ENCODE data around the gene DIPK1B.

Gene DIPK1B

DNA sequence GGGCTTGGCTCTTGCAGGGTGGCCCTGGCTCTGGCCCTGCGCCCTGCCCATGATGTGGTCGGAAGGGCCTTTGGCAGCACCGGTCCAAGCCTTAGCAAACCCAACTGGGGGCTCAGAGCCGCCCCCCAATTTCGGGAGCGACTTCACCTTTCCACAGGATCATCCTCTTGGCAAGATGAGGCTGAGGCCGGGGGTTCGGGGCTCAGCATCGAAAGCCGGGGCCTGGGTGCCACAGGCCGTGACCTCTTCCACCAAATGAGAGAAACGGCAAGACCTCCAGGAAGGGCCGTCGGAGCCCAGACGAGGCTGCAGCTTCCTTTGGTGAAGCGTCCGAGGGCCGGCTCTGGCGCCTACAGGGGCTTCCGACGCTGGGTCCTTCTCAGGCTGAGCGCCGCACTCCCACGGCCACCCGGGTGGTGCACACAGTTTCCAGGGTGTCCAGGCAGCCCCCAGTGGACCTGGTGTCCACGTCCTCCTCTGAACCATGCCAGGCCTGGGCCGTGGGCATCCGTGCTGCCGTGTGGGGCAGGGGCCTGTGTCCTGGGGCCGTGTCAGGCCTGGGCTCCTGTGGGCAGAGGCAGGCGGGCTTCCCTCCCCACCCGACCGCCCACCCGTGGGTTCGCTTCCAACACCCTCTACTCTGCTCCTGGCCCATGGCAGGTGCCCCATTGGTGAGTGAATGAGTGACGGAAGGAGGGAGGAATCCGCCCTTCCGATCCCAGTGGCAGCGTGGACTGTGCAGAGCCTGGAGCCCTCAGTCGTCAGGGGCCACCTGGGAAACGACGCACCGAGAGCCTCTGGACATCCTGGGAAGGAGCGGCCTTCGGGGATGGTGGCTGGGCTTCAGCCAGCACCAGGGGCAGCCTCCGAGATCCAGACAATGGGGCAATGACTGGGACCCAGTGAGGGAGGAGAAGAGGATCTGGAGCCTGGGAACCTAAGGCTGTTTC is 19.9 kb upstream of the DIPK1B start:
- no peak for DNase-seq (ENCODE audit: insufficient read length, low spot score)
- TF ChIP-seq PAX5 (IDR thresholded peaks at IDR 0.05; ENCODE audit: insufficient read depth, low read length, severe bottlenecking), result no peak
- TF ChIP-seq POU2F2 (IDR thresholded peaks at IDR 0.05; ENCODE audit: low read depth, low read length), result no peak
- no peak for TF ChIP-seq SPI1 (IDR thresholded peaks at IDR 0.05; ENCODE audit: low read depth, low read length)
- no peak for TF ChIP-seq TAF1 (IDR thresholded peaks at IDR 0.05; ENCODE audit: low read depth, low read length)
- no peak for TF ChIP-seq POLR2AphosphoS5 (IDR thresholded peaks at IDR 0.05; ENCODE audit: low read depth, low read length)
- TF ChIP-seq POLR2A (IDR thresholded peaks at IDR 0.05; ENCODE audit: low read depth, low read length), result no peak
- no peak for FAIRE-seq

DNA sequence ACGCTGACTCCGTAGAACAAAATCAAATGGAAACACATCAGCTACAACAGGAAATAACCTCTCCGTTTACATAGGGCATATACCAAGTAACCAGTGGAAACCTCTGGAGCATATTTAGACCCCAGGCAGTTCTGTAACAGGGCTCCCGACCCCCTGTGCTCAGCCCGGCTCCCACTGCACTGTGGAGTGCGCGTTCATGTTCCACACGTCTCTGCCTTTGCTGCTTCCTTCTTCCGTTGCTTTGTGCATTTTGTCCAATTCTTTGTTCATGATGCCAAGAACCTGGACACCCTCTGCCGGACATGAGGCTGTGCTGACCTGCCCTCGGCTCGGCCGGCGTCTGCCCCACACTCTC is 19.3 kb upstream of the DIPK1B start:
- DNase-seq (ENCODE audit: insufficient read length, low spot score) (no peak), FAIRE-seq (no peak)
- TF ChIP-seq SPI1 (IDR thresholded peaks at IDR 0.05; ENCODE audit: low read depth, low read length) (no peak), POLR2A (IDR thresholded peaks at IDR 0.05; ENCODE audit: low read depth, low read length) (no peak), TAF1 (IDR thresholded peaks at IDR 0.05; ENCODE audit: low read depth, low read length) (no peak), POU2F2 (IDR thresholded peaks at IDR 0.05; ENCODE audit: low read depth, low read length) (no peak), PAX5 (IDR thresholded peaks at IDR 0.05; ENCODE audit: insufficient read depth, low read length, severe bottlenecking) (no peak)

DNA sequence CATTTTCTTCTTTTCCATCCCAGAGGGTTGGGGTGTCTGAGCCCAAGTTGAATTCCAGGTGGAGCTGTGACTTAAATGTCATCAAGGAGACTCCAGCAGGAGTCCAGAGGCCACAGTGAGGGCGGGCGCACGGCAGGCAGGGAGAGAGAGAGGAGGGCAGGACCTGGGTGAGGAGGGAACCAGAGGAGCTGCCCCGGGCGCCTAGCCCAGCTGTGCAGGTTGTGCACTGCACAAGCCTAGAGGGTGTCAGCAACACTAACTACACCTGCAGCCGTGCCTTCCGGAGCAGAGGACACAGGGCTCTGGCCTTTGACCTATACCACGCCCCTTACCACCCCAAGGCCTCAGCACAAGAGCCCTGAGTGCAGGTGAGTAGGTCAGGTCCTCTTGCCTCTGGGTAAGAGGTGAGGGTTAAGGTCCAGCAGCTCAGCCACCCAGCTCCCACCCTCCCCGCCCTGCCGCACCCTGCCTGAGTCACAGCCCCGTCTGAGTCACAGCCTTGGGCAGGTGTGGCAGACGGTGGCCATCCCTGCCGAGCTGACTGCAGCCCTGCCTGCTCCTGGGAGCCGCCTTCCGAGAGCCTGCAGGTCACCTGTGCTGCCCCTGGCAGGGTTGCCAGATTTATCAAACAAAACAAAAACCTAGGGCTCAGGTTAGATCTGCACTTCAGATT is 18.7 kb upstream of the DIPK1B start:
- FAIRE-seq, result no peak
- TF ChIP-seq POLR2AphosphoS5 (IDR thresholded peaks at IDR 0.05; ENCODE audit: low read depth, low read length) (no peak), PAX5 (IDR thresholded peaks at IDR 0.05; ENCODE audit: insufficient read depth, low read length, severe bottlenecking) (no peak), TAF1 (IDR thresholded peaks at IDR 0.05; ENCODE audit: low read depth, low read length) (no peak), POU2F2 (IDR thresholded peaks at IDR 0.05; ENCODE audit: low read depth, low read length) (no peak), SPI1 (IDR thresholded peaks at IDR 0.05; ENCODE audit: low read depth, low read length) (no peak), POLR2A (IDR thresholded peaks at IDR 0.05; ENCODE audit: low read depth, low read length) (no peak)
- DNase-seq (ENCODE audit: insufficient read length, low spot score), result no peak

DNA sequence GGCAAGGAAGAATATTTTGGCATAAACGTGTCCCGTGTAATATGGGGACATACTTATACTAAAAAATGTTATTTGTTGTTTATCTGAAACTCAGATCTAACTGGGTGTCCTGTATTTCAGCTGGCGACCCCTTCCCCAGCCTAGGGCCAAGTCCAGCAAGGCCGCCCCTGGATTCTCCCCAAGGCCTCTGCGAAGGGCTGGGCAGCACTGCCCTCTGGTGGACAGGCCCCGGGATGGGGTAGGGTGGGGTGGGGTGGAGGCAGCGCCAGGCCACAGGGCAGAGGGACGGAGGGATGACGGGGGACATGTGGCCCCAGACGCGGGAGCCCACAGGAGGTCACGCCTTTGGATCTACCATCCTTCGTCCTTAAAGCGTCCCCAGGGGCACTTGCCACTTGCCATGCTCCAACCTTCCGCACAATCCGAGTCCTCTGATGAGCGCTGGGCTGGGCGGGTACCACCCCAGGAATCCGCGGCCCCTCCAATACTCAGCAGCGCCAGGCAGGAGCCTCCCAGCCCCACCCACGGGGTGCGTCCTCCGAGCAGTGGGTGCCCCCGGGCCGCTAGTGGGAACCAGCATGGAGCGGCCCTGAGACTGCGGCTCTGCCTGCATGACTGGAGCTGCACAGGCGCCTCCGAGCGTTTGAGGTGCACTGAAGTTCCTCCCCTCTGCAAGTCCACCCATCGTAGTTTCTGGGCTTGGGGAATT is 18.1 kb upstream of the DIPK1B start:
- no peak for DNase-seq (ENCODE audit: insufficient read length, low spot score)
- no peak for TF ChIP-seq PAX5 (IDR thresholded peaks at IDR 0.05; ENCODE audit: insufficient read depth, low read length, severe bottlenecking)
- no peak for TF ChIP-seq SPI1 (IDR thresholded peaks at IDR 0.05; ENCODE audit: low read depth, low read length)
- no peak for TF ChIP-seq POLR2AphosphoS5 (IDR thresholded peaks at IDR 0.05; ENCODE audit: low read depth, low read length)
- TF ChIP-seq POU2F2 (IDR thresholded peaks at IDR 0.05; ENCODE audit: low read depth, low read length), result no peak
- no peak for FAIRE-seq

DNA sequence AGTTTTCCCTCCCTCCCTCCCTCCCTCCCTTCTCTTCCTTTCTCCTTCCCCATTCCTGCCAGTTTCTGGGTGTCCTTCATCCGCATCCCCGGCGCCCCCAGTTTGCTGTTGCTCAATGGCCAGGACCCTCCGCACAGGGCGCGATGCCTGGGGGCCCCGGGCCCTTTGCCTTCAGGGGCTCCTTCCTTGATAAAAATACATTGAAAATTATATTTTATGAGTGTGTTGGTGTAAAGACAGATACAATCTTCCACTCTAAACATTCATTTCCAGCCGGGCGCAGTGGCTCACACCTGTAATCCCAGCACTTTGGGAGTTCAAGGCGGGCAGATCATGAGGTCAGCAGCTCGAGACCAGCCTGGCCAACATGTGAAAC is 17.5 kb upstream of the DIPK1B start:
- TF ChIP-seq PAX5 (IDR thresholded peaks at IDR 0.05; ENCODE audit: insufficient read depth, low read length, severe bottlenecking) (no peak), POLR2AphosphoS5 (IDR thresholded peaks at IDR 0.05; ENCODE audit: low read depth, low read length) (no peak), POU2F2 (IDR thresholded peaks at IDR 0.05; ENCODE audit: low read depth, low read length) (no peak), TAF1 (IDR thresholded peaks at IDR 0.05; ENCODE audit: low read depth, low read length) (no peak), SPI1 (IDR thresholded peaks at IDR 0.05; ENCODE audit: low read depth, low read length) (no peak), POLR2A (IDR thresholded peaks at IDR 0.05; ENCODE audit: low read depth, low read length) (no peak)
- DNase-seq (ENCODE audit: insufficient read length, low spot score) (no peak), FAIRE-seq (no peak)

DNA sequence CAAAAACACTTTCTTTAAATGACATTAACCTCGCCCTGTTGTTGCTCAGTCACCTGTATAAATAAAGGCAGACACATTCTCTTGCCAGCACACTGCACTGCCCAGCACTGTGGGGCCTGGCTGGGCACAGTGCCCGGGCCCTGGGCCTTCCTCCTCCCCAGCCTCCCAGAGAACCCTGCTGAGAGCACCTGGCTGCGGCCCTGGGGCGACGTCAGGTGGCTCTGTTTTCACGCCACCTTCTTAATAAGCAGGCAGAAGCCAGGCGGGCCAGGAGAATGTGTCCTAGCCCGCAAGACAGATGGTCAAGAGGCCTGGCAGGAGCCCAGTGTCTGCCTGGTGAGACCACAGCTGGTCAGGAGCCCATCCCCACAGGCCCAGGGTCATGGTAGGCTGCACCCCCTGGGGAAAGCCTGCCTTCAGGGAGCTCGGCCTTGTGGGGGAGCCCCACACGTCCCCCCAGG is 16.9 kb upstream of the DIPK1B start:
- FAIRE-seq (no peak), DNase-seq (ENCODE audit: insufficient read length, low spot score) (no peak)
- TF ChIP-seq POLR2A (IDR thresholded peaks at IDR 0.05; ENCODE audit: low read depth, low read length), result no peak
- TF ChIP-seq POLR2AphosphoS5 (IDR thresholded peaks at IDR 0.05; ENCODE audit: low read depth, low read length), result no peak
- TF ChIP-seq TAF1 (IDR thresholded peaks at IDR 0.05; ENCODE audit: low read depth, low read length), result no peak
- TF ChIP-seq PAX5 (IDR thresholded peaks at IDR 0.05; ENCODE audit: insufficient read depth, low read length, severe bottlenecking), result no peak
- TF ChIP-seq POU2F2 (IDR thresholded peaks at IDR 0.05; ENCODE audit: low read depth, low read length), result no peak
- no peak for TF ChIP-seq SPI1 (IDR thresholded peaks at IDR 0.05; ENCODE audit: low read depth, low read length)

DNA sequence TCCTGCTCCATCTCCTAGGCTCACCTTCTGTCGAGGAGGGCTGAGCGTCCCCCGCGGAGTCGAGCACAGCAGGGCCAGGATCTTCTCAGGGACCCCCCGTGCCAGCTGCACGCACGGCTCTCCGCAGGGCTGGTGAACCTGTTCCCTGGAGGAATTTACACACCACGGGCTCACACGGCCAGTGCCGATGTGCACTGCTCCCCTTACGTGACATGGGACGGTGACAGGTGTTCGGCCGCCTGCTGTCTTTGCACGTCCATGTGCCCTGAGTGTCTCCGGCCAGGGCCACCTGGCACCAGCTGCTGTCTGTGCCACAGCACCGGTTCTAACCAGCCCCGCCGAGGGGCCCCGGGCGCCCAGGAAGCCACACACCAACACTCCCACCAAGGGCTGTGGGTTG is 16.4 kb upstream of the DIPK1B start:
- no peak for FAIRE-seq
- no peak for DNase-seq (ENCODE audit: insufficient read length, low spot score)
- TF ChIP-seq POU2F2 (IDR thresholded peaks at IDR 0.05; ENCODE audit: low read depth, low read length) (no peak), SPI1 (IDR thresholded peaks at IDR 0.05; ENCODE audit: low read depth, low read length) (no peak), POLR2A (IDR thresholded peaks at IDR 0.05; ENCODE audit: low read depth, low read length) (no peak), POLR2AphosphoS5 (IDR thresholded peaks at IDR 0.05; ENCODE audit: low read depth, low read length) (no peak), TAF1 (IDR thresholded peaks at IDR 0.05; ENCODE audit: low read depth, low read length) (no peak), PAX5 (IDR thresholded peaks at IDR 0.05; ENCODE audit: insufficient read depth, low read length, severe bottlenecking) (no peak)

DNA sequence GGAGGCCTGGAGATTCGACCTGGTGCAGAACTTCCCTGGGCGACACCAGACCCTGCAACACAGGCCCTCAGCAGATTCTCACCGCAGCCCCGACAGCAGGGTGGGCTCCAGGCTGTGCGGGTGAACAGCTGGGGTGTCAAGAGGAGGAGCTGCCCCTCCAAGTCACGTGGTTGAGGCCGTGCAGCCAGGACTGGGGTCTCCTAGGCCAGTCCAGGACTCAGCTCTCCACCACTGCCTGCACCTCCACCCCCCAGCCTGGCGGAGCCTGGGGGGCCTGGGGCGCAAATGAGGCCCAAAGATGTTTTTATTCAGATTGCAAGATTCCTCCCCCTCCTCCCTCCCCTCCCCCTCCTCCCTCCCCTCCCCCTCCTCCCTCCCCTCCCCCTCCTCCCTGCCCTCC is 15.9 kb upstream of the DIPK1B start:
- no peak for FAIRE-seq
- TF ChIP-seq POLR2A (IDR thresholded peaks at IDR 0.05; ENCODE audit: low read depth, low read length), result no peak
- no peak for TF ChIP-seq POU2F2 (IDR thresholded peaks at IDR 0.05; ENCODE audit: low read depth, low read length)
- DNase-seq (ENCODE audit: insufficient read length, low spot score), result no peak

DNA sequence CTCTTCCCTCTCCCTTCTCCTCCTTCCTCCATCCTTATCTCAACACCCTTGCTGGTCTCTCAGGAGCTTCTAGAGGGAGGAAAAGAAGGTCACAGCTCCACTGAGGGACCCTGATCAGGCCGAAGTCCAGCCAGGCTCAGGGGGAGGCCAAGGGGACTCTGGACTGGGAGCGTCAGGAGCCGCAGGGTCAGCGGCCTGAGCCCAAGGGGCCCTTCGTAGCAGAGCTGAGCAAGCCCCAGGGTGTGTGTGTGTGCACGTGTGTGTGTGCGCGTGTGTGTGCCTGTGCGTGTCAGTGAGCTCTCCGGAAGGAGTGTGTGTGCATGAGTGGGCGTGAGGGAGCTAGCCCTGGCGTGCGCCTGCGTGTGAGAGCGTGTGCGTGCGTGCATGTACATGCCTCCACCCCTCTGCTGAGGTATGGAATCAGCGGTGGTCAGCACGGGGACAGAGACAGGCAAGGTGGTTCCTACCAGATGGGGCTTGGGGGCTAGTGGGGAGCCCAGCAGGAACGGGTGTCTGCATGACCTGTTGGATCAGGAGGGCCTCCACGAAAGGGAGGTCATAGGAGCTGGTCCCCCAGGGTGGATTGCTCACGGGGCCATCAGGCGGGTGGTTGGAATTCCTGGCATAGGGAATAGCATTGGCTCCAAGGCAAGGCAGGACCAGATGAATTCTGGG is 15.1 kb upstream of the DIPK1B start:
- FAIRE-seq (no peak), DNase-seq (ENCODE audit: insufficient read length, low spot score) (no peak)
- TF ChIP-seq POLR2AphosphoS5 (IDR thresholded peaks at IDR 0.05; ENCODE audit: low read depth, low read length) (no peak), PAX5 (IDR thresholded peaks at IDR 0.05; ENCODE audit: insufficient read depth, low read length, severe bottlenecking) (no peak), SPI1 (IDR thresholded peaks at IDR 0.05; ENCODE audit: low read depth, low read length) (no peak), POU2F2 (IDR thresholded peaks at IDR 0.05; ENCODE audit: low read depth, low read length) (no peak), POLR2A (IDR thresholded peaks at IDR 0.05; ENCODE audit: low read depth, low read length) (no peak), TAF1 (IDR thresholded peaks at IDR 0.05; ENCODE audit: low read depth, low read length) (no peak)

All from GM12891 (cell line).